ENCODE results near the gene ZNF446. TPM values are rescaled to one million over a fixed set of nuclear protein-coding genes. Genes with fewer than 3 reads are reported as not detected.
"Not testable (repeated sequence)": the region's sequence is repeated elsewhere in the genome, so short reads cannot be mapped to it uniquely, and the experiment has no call there.

Gene ZNF446
- total RNA-seq, 1 donor from 2014 or later, result 42.7 TPM

GRCh38 chr19:58440556-58440955 is 35.6 kb upstream of the ZNF446 start:
- peak in 1 of 2 donors; percentile 64 for DNase-seq (ENCODE audit: low spot score in 2 of 2)
- H3K4me3 ChIP-seq, result peak overlapping the region; percentile 71 to 72
- peaks cover 4 to 14% of the 10 kb centered on the region in 2 donors for H3K4me1 ChIP-seq
- no peaks in the 10 kb centered on the region for H3K27me3 ChIP-seq
- H3K36me3 ChIP-seq, result peaks cover 24 to 27% of the 10 kb centered on the region in 2 donors
- TF ChIP-seq CTCF (IDR thresholded peaks at IDR 0.05), result no peak
- H3K9me3 ChIP-seq, result peaks cover 37 to 40% of the 10 kb centered on the region in 2 donors
- H3K27ac ChIP-seq, result peak overlapping the region; percentile 85 to 89
- intact Hi-C loops (cut with DNase I), result loop anchor here (1.0 kb wide), 9 partner anchors 11 to 115 kb away; partner anchors contain the start of genes CHMP2A, ZBTB45, ZNF324B and ZNF446

GRCh38 chr19:58442986-58443385 is 33.2 kb upstream of the ZNF446 start:
- intact Hi-C loops (cut with DNase I); H3K27ac ChIP-seq; H3K36me3 ChIP-seq; H3K4me3 ChIP-seq; H3K27me3 ChIP-seq; DNase-seq (ENCODE audit: low spot score in 2 of 2): not testable (repeated sequence)
- peaks cover 4 to 14% of the 10 kb centered on the region in 2 donors for H3K4me1 ChIP-seq
- H3K9me3 ChIP-seq, result peaks cover 13 to 16% of the 10 kb centered on the region in 2 donors

- intact Hi-C loops (cut with DNase I); DNase-seq (ENCODE audit: low spot score in 2 of 2); H3K27ac ChIP-seq: not testable (repeated sequence)
These were observed 27.3 kb upstream of the ZNF446 start for GRCh38 chr19:58448860-58449259.

GRCh38 chr19:58449980-58450379 is 26.2 kb upstream of the ZNF446 start:
- not testable (repeated sequence) for H3K27me3 ChIP-seq; H3K4me1 ChIP-seq; H3K9me3 ChIP-seq; H3K4me3 ChIP-seq; DNase-seq (ENCODE audit: low spot score in 2 of 2); H3K27ac ChIP-seq
- intact Hi-C loops (cut with DNase I), result loop anchor here (2.0 kb wide), 1 partner anchor 63 kb away; the partner anchor contains the start of gene RPS5
- peaks cover 2 to 14% of the 10 kb centered on the region in 2 donors for H3K36me3 ChIP-seq

More at GRCh38 chr19:58448860-58449259, 27.3 kb upstream of the ZNF446 start:
- H3K9me3 ChIP-seq, H3K27me3 ChIP-seq, H3K36me3 ChIP-seq, H3K4me3 ChIP-seq, H3K4me1 ChIP-seq: not testable (repeated sequence)

- no peak for DNase-seq (ENCODE audit: low spot score in 2 of 2)
- Histone ChIP-seq H3K27me3 (no peaks in the 10 kb centered on the region), H3K9me3 (no peaks in the 10 kb centered on the region), H3K4me3 (peak overlapping the region; percentile 68 to 82), H3K4me1 (no peaks in the 10 kb centered on the region), H3K36me3 (peaks cover 6 to 20% of the 10 kb centered on the region in 2 donors), H3K27ac (no peak overlapping the region)
- TF ChIP-seq CTCF (IDR thresholded peaks at IDR 0.05), result no peak
- intact Hi-C loops (cut with DNase I), result loop anchor here (1.0 to 2.0 kb wide), 4 partner anchors 11 to 64 kb away; partner anchors contain the start of genes RPS5 and ZNF132
These were observed 25.2 kb upstream of the ZNF446 start for GRCh38 chr19:58450856-58451357.

- Histone ChIP-seq H3K36me3 (peaks cover 10 to 26% of the 10 kb centered on the region in 2 donors), H3K27ac (peak within 1 kb of the TSS; percentile 35 to 54), H3K9me3 (no peaks in the 10 kb centered on the region), H3K27me3 (no peaks in the 10 kb centered on the region), H3K4me3 (peak within 1 kb of the TSS; percentile 68 to 82), H3K4me1 (no peaks in the 10 kb centered on the region)
- intact Hi-C loops (cut with DNase I), result loop anchor here (1.0 to 2.0 kb wide), 4 partner anchors 11 to 65 kb away; partner anchors contain the start of genes RPS5 and ZNF132
- DNase-seq (ENCODE audit: low spot score in 2 of 2), result peak; percentile 89 to 98
- no peak for TF ChIP-seq CTCF (IDR thresholded peaks at IDR 0.05)
These were observed 24.6 kb upstream of the ZNF446 start, which contains the start of gene ZNF324B for GRCh38 chr19:58451358-58452101. Gene ZNF324B (plus strand): TSS chr19:58451622. CDS start chr19:58453702, 2,080 bp downstream.

- no peak for TF ChIP-seq CTCF (IDR thresholded peaks at IDR 0.05)
- no peaks in the 10 kb centered on the region for H3K27me3 ChIP-seq
- peaks cover 10 to 37% of the 10 kb centered on the region in 2 donors for H3K36me3 ChIP-seq
- no peak for DNase-seq (ENCODE audit: low spot score in 2 of 2)
- H3K4me3 ChIP-seq, result no peak overlapping the region
- no peaks in the 10 kb centered on the region for H3K9me3 ChIP-seq
- H3K4me1 ChIP-seq, result no peaks in the 10 kb centered on the region
- H3K27ac ChIP-seq, result no peak overlapping the region
- intact Hi-C loops (cut with DNase I), result no loop called here
These were observed 22.4 kb upstream of the ZNF446 start for GRCh38 chr19:58453743-58454142.
